Measurements from ENCODE around the gene RHOT2. TPM values are rescaled to one million over a fixed set of nuclear protein-coding genes. Genes with fewer than 3 reads are reported as not detected.

The RHOT2 gene
- total and polyA plus RNA-seq, 2 donors (not counting 3 experiments of a cell fraction or from before 2014, with no cell fraction given): 106 to 139 TPM

GRCh38 chr16:645852-646678 is 21.9 kb upstream of the RHOT2 start:
- no peak overlapping the region for H3K9ac ChIP-seq (replicated peaks; ENCODE audit: extremely low read depth, insufficient read depth, low read length)
- no peak overlapping the region for H2AFZ ChIP-seq (ENCODE audit: low read depth, low read length)
- H3K9me1 ChIP-seq (replicated peaks; ENCODE audit: control insufficient read depth, extremely low read depth, insufficient read depth, low read length): no peaks in the 10 kb centered on the region
- H4K20me1 ChIP-seq (replicated peaks; ENCODE audit: control insufficient read depth, extremely low read depth, insufficient read depth, low read length): no peaks in the 10 kb centered on the region
- DNase-seq (ENCODE audit: low read depth, low spot score) (no peak), FAIRE-seq (no peak)
- no peak overlapping the region for H3K4me2 ChIP-seq (ENCODE audit: insufficient read depth, low read length)
- intact Hi-C loops (cut with micrococcal nuclease): no loop called here
- dilution Hi-C loops (cut with MboI; ENCODE audit: extremely low pct_ligation_motif_present, low sequenced_read_pairs): no loop called here
- no peaks in the 10 kb centered on the region for H3K9me3 ChIP-seq (replicated peaks; ENCODE audit: control insufficient read depth, insufficient read depth, low read length)
- no peaks in the 10 kb centered on the region for H3K79me2 ChIP-seq (ENCODE audit: control insufficient read depth, insufficient read depth, low read length)
- H3K4me1 ChIP-seq (ENCODE audit: control insufficient read depth, extremely low read depth, insufficient read depth, low read length): peaks cover 16% of the 10 kb centered on the region
- ChIA-PET POLR2A (no interaction called here), CTCF (interaction anchor here (1.2 kb wide), 1 partner anchor 56 kb away, joined by 3 read pairs; the partner anchor contains the start of gene RAB40C)
- no peak overlapping the region for H3K4me3 ChIP-seq (replicated peaks in 1 of 3; ENCODE audit: insufficient read depth in 1 of 3, low read depth in 1 of 3, low read length in 3 of 3)
- no peaks in the 10 kb centered on the region for H3K27me3 ChIP-seq (ENCODE audit: control insufficient read depth in 2 of 2, insufficient read depth in 2 of 2, low read length in 2 of 2)
- no peaks in the 10 kb centered on the region for H3K36me3 ChIP-seq (ENCODE audit: control insufficient read depth in 2 of 2, extremely low read depth in 1 of 2, insufficient read depth in 2 of 2, low read length in 2 of 2)
- no TSS peak for BruUV-seq (replicated peaks)
- TF ChIP-seq GATA2 (IDR thresholded peaks at IDR 0.05; ENCODE audit: insufficient read depth, insufficient read length, low read depth, low read length) (no peak), POLR2AphosphoS5 (IDR thresholded peaks at IDR 0.05; ENCODE audit: insufficient read depth, low read depth, low read length) (no peak), MYC (IDR thresholded peaks at IDR 0.05; ENCODE audit: low read depth, low read length) (no peak), FOS (IDR thresholded peaks at IDR 0.05; ENCODE audit: borderline replicate concordance, insufficient read depth, low read length) (no peak), EZH2 (IDR thresholded peaks at IDR 0.05; ENCODE audit: borderline replicate concordance, low read depth, low read length, severe bottlenecking) (no peak), JUN (IDR thresholded peaks at IDR 0.05; ENCODE audit: borderline replicate concordance, insufficient read depth, insufficient read length, low read depth) (no peak), CTCF (IDR thresholded peaks at IDR 0.05; ENCODE audit: extremely low read depth in 1 of 2, insufficient read depth in 1 of 2, low read depth in 1 of 2, low read length in 2 of 2) (no peak), POLR2A (IDR thresholded peaks at IDR 0.05; ENCODE audit: low read depth, low read length) (no peak), MAX (IDR thresholded peaks at IDR 0.05; ENCODE audit: insufficient read depth, insufficient read length) (no peak)
- H3K27ac ChIP-seq (ENCODE audit: insufficient read depth, low read depth, low read length): no peak overlapping the region

All from endothelial cell of umbilical vein (primary cell).